GM18502 (cell line): ENCODE results near the gene PAXIP1.

Source experiments
- ATAC-seq: cut with Tn5 transposase; IDR thresholded peaks from one replicate; pipeline ENCODE4 v1.9.1; 2021; ENCODE audit warnings: mild to moderate bottlenecking; ENCODE audit not compliant: unreplicated experiment, poor library complexity

Gene PAXIP1

DNA sequence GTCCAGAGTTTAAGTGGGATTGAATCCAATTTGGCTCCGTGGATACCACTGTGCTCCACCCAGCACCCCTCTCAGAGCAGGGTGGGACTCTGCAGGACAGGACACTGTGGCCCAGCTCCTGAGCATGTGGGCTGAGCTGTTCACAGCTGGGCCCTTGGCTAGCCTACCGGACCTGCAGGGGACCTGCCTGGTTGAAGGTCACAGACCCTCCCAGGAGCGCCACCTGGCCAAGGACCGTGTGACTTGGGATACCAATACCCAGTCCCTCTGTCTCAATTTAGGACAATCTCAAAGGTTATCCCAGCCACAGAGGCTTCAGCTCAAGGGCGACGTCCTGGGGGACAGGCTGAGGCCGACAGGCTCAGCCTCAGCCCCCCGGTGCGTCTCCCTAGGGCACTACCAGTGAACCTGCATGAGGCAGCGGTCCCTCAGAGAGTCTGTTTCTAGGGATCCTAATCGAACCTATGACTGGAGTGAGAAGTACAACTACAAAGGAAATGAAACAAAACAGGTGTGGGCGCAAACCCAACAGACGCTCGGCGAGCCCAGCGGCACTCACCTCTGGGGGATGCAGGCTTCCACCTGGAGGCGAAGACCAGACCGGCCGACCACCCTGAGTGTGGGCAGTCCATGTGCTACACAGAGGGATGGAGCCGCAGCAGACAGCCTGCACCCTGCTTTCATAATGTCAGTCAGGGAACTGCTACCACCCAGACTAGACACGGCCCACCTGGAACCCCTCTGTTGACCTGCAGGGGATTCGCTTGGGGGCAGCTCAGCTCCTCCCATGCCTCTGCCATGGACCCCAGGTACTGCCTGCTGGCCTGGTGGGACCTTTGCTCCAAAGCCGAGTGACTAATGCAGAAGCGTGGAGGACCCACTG, 103.7 kb downstream of the PAXIP1 start:
- no peak for ATAC-seq

GRCh38 chr7:154896076-154896475, 106.8 kb downstream of the PAXIP1 start:
- no peak for ATAC-seq
